Cardiac septum (tissue), 1 donor: ENCODE results near the gene ECHDC3. TPM values are rescaled to one million over a fixed set of nuclear protein-coding genes. Genes with fewer than 3 reads are reported as not detected.
"Not testable (repeated sequence)": the region's sequence is repeated elsewhere in the genome, so short reads cannot be mapped to it uniquely, and the experiment has no call there.

Experiments
- DNase-seq: peaks from one replicate; pipeline ENCODE4 v3.0.0-alpha.2; 2020; ENCODE audit warnings: low spot score
- intact Hi-C: fragments of 100-400 bp; cut with DNase I; formaldehyde crosslinking; loops from one replicate; pipeline ENCODE4 v1.14.0; 2022
- long read RNA-seq: library from polyadenylated mRNA; unstranded; transcript quantifications from one replicate; pipeline ENCODE4 v2.0.0, GENCODE V29; 2021
- total RNA-seq: library from RNA; stranded (reverse); fragmentation: NEBNext Ultra II Directional; extraction: Animal tissue kit (Norgen Biotek cat#: 25700); gene quantifications from one replicate; pipeline ENCODE4 v1.2.1, GENCODE V29; 2021
- donor health status: DM: no; HTN: no; CAD: no.

The ECHDC3 gene, protein sequence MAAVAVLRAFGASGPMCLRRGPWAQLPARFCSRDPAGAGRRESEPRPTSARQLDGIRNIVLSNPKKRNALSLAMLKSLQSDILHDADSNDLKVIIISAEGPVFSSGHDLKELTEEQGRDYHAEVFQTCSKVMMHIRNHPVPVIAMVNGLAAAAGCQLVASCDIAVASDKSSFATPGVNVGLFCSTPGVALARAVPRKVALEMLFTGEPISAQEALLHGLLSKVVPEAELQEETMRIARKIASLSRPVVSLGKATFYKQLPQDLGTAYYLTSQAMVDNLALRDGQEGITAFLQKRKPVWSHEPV
- total RNA-seq: 35.1 TPM
- long read RNA-seq, transcript ECHDC3-201 (5 exons, 1,649 nt): major isoform, 80 of 116 reads
- long read RNA-seq, partial matches to known transcripts: 20 of 116 reads
- long read RNA-seq, other reads (novel, unspliced or antisense): 16 of 116 reads

- intact Hi-C loops: loop anchor here (5.0 kb wide), 1 partner anchor 225 kb away; no protein-coding TSS in a partner anchor
- DNase-seq: peak; percentile 92
Measured at GRCh38 chr10:11742009-11742778, at the start of gene ECHDC3. Gene ECHDC3 (plus strand): TSS chr10:11742382. CDS start chr10:11742577, 195 bp downstream.

GRCh38 chr10:11693376-11693775, 48.8 kb upstream of the ECHDC3 start:
- no peak for DNase-seq
- intact Hi-C loops: no loop called here

DNA sequence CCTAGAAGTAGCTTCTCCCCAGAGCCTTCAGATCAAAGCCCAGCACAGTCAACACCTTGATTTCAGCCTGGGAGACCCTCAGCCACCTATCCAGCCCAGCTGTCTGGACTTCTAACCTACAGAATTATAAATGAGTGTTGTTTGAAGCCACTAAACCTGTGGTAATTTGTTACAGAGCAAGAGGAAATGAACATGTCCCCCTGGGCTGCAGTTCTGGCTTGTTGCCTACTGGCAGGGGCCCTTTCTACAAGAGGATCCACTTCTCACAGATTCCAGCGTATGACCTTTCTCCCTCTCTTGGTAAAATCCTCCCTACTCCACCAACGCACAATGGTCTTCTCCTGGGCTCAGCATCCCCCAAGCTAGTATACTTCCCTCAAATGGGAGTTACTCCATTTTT, 46.4 kb upstream of the ECHDC3 start:
- intact Hi-C loops: no loop called here
- DNase-seq: no peak

GRCh38 chr10:11697718-11698527, 44.3 kb upstream of the ECHDC3 start:
- DNase-seq: no peak
- intact Hi-C loops: no loop called here

GRCh38 chr10:11698691-11699549, 43.3 kb upstream of the ECHDC3 start:
- no peak for DNase-seq
- intact Hi-C loops: no loop called here

GRCh38 chr10:11699550-11700097, 42.6 kb upstream of the ECHDC3 start:
- no peak for DNase-seq
- intact Hi-C loops: no loop called here

GRCh38 chr10:11700539-11700938, 41.6 kb upstream of the ECHDC3 start:
- intact Hi-C loops: no loop called here

GRCh38 chr10:11701451-11702095, 40.6 kb upstream of the ECHDC3 start:
- intact Hi-C loops: no loop called here
- DNase-seq: no peak

More at GRCh38 chr10:11700539-11700938, 41.6 kb upstream of the ECHDC3 start:
- DNase-seq: no peak

GRCh38 chr10:11702264-11702663, 39.9 kb upstream of the ECHDC3 start:
- intact Hi-C loops: no loop called here

DNA sequence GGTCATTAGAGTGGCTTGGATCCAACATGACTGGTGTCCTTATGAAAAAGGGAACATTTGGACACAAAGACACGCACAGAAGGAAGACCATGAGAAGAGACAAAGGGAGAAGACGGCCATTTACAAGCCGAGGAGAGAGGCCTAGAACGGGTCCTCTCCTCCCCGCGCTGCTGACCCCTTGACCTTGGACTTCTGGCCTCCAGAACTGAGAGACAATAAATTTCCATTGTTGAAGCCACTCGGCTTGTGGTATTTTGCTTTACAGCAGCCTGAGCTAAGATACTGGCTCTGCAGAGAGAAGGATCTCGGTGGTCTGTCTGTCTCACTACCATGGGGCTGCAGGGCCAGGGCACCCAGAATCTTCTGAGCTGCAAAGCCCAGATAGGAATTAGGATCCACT, 38.1 kb upstream of the ECHDC3 start:
- DNase-seq: no peak
- intact Hi-C loops: no loop called here

More at GRCh38 chr10:11702264-11702663, 39.9 kb upstream of the ECHDC3 start:
- no peak for DNase-seq

- no peak for DNase-seq
- intact Hi-C loops: no loop called here
Measured at GRCh38 chr10:11705722-11706121, 36.5 kb upstream of the ECHDC3 start.

DNA sequence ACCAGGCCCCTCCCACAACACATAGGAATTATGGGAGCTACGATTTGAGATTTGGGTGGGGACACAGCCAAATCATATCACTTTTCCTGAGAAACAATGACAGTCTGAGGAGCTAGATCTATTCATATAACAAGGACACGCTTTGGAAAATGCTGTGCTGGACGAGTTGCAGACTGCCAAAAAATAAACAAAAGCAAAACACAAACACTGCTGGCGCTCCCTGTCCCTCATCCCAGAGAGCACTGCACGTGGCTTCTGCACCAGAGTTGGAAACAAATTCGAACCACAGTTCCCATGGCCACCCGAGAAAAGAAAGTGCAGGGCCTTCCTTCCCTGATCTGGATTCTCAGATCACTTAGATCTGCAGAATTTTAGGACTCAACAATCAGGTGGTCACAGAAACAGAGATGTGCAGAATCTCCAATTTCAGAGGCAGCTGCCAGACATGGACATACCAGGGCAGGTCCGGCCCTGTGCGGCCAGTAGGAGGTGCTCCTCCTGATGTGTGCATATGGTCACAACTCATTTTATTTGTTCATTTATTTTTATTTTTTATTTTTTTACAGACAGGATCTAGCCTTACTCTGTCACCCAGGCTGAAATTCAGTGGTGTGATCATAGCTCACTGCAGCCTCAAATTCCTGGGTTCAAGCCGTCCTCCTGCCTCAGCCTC, 35.2 kb upstream of the ECHDC3 start:
- no peak for DNase-seq
- intact Hi-C loops: no loop called here

GRCh38 chr10:11707624-11708350, 34.4 kb upstream of the ECHDC3 start:
- intact Hi-C loops: no loop called here
- DNase-seq: no peak

- intact Hi-C loops, DNase-seq: not testable (repeated sequence)
Measured at GRCh38 chr10:11708801-11709200, 33.4 kb upstream of the ECHDC3 start.

- intact Hi-C loops: no loop called here
- DNase-seq: no peak
Measured at GRCh38 chr10:11712744-11713143, 29.4 kb upstream of the ECHDC3 start.

- DNase-seq: no peak
- intact Hi-C loops: no loop called here
Measured at GRCh38 chr10:11713186-11713743, 28.9 kb upstream of the ECHDC3 start.

DNA sequence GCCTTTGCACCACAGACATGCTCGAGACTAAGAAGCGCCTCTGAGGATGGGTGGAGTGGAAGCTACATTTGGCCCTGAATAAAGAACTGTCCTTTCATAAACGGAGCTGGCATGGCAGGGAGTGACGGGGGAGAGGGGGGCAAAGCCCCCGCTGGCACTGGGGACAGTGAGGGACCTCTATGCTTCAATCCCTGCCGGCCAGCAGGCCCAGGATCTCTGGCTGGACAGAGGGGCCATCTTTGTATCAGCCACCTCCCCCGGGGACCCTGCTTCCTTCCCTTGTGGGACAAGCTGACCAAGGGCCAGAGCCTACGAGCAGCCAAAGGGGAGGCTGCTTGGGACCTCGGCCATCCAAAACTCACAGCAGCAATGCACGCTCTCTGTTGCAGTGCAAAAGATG, 28.2 kb upstream of the ECHDC3 start:
- intact Hi-C loops: no loop called here
- DNase-seq: no peak
